Sigmoid colon (tissue), 7 donors: Measurements from ENCODE around the gene SNX19. TPM values are rescaled to one million over a fixed set of nuclear protein-coding genes. Genes with fewer than 3 reads are reported as not detected.
A peak's percentile ranks its signal among the peaks of the same experiment; 100 is the strongest.

Experiments
- DNase-seq: peaks from one replicate; pipeline ENCODE4 v3.0.0-alpha.2; 2019
- H3K27ac ChIP-seq, 4 donors: fragments of 200-600 bp; sonication (generic); one replicate each; pipeline ENCODE4 v1.5.1; 2016 to 2019; ENCODE audit warnings: mild to moderate bottlenecking in 1 of 4
- H3K27me3 ChIP-seq, 3 donors: fragments of 200-600 bp; sonication (generic); one replicate each; pipeline ENCODE4 v1.5.1; 2019; ENCODE audit warnings: mild to moderate bottlenecking in 1 of 3
- H3K36me3 ChIP-seq, 4 donors: fragments of 200-600 bp; sonication (generic); one replicate each; pipeline ENCODE4 v1.5.1; 2016 to 2019
- H3K4me1 ChIP-seq, 4 donors: fragments of 200-600 bp; sonication (generic); one replicate each; pipeline ENCODE4 v1.5.1; 2017 to 2019
- H3K4me3 ChIP-seq, 4 donors: fragments of 200-600 bp; sonication (generic); one replicate each; pipeline ENCODE4 v1.5.1; 2017 to 2019; ENCODE audit warnings: mild to moderate bottlenecking in 2 of 4, moderate library complexity in 1 of 4
- H3K9me3 ChIP-seq, 4 donors: fragments of 200-600 bp in 3 of 4; sonication (generic) in 3 of 4; one replicate each; pipeline versions ENCODE4 v1.5.1 to v1.6.1; 2013 to 2019
- EP300 ChIP-seq, 4 donors: sonication (generic); formaldehyde crosslinking; IDR thresholded peaks; one replicate each; pipeline ENCODE4 v1.6.1; 2017; ENCODE audit warnings: antibody characterized with exemption in 4 of 4
- POLR2A ChIP-seq, 2 donors: fragments of 450-650 bp; IDR thresholded peaks; one replicate each; pipeline ENCODE4 v1.6.1; 2016; ENCODE audit warnings: antibody characterized with exemption in 2 of 2, mild to moderate bottlenecking in 2 of 2, moderate library complexity in 2 of 2
- POLR2AphosphoS5 ChIP-seq, 4 donors: sonication (generic); formaldehyde crosslinking; IDR thresholded peaks; one replicate each; pipeline ENCODE4 v1.6.1; 2017; ENCODE audit warnings: antibody characterized with exemption in 4 of 4
- WGBS, 2 donors: extraction: QIAGEN DNeasy Blood & Tissue Kit; methylation state at CpG; one replicate each; pipeline ENCODE4 v1.1.7; 2013; 5-methylcytosine and 5-hydroxymethylcytosine counted together
- intact Hi-C: fragments of 100-400 bp; cut with DNase I; formaldehyde crosslinking; loops from one replicate; pipeline ENCODE4 v1.15.1; 2023
- polyA plus RNA-seq, 3 donors: library from polyadenylated mRNA; stranded (reverse); fragments of 200-250 nt; gene quantifications; one replicate each; pipeline ENCODE4 v1.2.3, GENCODE V29; 2013
- total RNA-seq, 4 donors: library from RNA; depleted of rRNA; stranded (reverse); fragments of >200 nt; gene quantifications; one replicate each; pipeline ENCODE4 v1.1.0, GENCODE V29; 2016
- TF ChIP-seq, protein P1 (sequence below), 4 experiments: fragments of 450-650 bp in 3 of 4; fragments of 200-600 bp in 1 of 4; IDR thresholded peaks; one replicate each; pipeline ENCODE4 v1.5.1; 2016 to 2019; ENCODE audit warnings: antibody characterized with exemption in 4 of 4, mild to moderate bottlenecking in 3 of 4, moderate library complexity in 2 of 4
- donor health status: healthy with polysubstance abuse.
- donor health status: Bipolar disorder and iron deficiency.
- donor health status: healthy.

Gene SNX19
- total and polyA plus RNA-seq, 7 donors = 14.1 to 124 (median 72.1) TPM

DNA sequence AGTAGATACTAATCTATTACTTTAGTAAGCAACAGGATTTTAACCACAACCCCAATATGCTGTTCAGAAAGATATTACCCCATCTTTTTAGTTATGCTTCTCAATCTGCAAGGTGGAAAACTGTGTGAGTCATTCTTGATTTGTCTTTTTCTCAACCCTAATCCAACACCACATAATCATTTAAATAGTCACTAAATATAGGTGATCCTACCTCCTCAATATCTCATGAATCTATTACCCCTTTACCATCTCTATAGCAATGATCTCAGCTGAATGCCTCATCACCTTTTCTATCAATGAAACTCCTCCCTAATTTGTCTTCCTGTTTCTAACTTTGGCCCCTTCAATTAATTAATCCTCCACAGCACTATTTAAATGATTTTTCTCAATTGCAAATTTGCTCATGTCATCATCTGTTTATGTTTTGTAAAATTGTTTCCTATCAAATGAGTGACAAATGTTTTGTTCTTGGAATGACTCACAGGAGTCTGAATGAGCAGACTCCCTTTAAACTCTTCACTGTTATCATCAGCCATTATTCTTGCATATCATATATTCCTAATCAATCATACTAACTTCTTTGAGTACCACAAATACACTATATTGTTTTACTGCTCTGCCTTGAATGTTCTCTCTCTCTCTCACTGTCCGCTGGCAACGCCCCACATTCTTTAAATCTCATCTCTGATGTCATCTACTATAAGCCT is 26.1 kb downstream of the SNX19 start:
- DNase-seq = no peak
- 89 to 95% methylated on average over 2 of the region's 2 CpGs for WGBS, 2 donors
- peaks cover 0 to 55% (median 12%) of the 10 kb centered on the region in 4 donors for H3K36me3 ChIP-seq
- H3K9me3 ChIP-seq = no peaks in the 10 kb centered on the region
- intact Hi-C loops = loop anchor here (10.0 kb wide), 4 partner anchors 215 to 885 kb away; partner anchors contain the start of genes PRDM10 and ZBTB44
- no peak overlapping the region for H3K4me3 ChIP-seq
- peaks cover 0 to 57% (median 33%) of the 10 kb centered on the region in 4 donors for H3K4me1 ChIP-seq
- no peaks in the 10 kb centered on the region for H3K27me3 ChIP-seq
- H3K27ac ChIP-seq = no peak overlapping the region
- TF ChIP-seq POLR2A (IDR thresholded peaks at IDR 0.05) (no peak), EP300 (IDR thresholded peaks at IDR 0.05) (no peak), POLR2AphosphoS5 (IDR thresholded peaks at IDR 0.05) (no peak)
- TF ChIP-seq, protein P1, sequence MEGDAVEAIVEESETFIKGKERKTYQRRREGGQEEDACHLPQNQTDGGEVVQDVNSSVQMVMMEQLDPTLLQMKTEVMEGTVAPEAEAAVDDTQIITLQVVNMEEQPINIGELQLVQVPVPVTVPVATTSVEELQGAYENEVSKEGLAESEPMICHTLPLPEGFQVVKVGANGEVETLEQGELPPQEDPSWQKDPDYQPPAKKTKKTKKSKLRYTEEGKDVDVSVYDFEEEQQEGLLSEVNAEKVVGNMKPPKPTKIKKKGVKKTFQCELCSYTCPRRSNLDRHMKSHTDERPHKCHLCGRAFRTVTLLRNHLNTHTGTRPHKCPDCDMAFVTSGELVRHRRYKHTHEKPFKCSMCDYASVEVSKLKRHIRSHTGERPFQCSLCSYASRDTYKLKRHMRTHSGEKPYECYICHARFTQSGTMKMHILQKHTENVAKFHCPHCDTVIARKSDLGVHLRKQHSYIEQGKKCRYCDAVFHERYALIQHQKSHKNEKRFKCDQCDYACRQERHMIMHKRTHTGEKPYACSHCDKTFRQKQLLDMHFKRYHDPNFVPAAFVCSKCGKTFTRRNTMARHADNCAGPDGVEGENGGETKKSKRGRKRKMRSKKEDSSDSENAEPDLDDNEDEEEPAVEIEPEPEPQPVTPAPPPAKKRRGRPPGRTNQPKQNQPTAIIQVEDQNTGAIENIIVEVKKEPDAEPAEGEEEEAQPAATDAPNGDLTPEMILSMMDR (IDR thresholded peaks at IDR 0.05) = no peak

DNA sequence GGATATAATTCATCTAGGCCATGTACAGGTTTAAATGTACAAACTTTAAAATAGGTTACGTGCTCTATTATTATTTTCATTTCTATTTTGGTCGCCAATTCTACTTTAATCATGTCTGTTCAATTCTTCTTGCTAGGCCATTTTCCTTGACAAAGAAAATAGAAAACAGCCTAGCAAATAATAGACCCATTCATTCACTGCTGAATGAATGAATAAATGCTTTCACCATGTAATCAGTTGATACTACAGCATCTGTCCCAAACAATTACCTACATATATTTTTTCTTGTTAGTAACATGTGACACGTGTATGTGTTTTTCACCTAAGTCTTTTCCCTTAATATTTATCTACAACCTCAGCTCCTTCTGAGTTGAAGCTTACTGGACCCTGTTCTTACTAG is 27.5 kb downstream of the SNX19 start:
- TF ChIP-seq, protein P1 (IDR thresholded peaks at IDR 0.05) = no peak
- TF ChIP-seq POLR2AphosphoS5 (IDR thresholded peaks at IDR 0.05) (no peak), POLR2A (IDR thresholded peaks at IDR 0.05) (no peak), EP300 (IDR thresholded peaks at IDR 0.05) (no peak)
- peaks cover 0 to 44% (median 7%) of the 10 kb centered on the region in 4 donors for H3K36me3 ChIP-seq
- no peak for DNase-seq
- no peak overlapping the region for H3K27ac ChIP-seq
- H3K4me3 ChIP-seq = no peak overlapping the region
- no peaks in the 10 kb centered on the region for H3K9me3 ChIP-seq
- H3K27me3 ChIP-seq = no peaks in the 10 kb centered on the region
- intact Hi-C loops = no loop called here
- H3K4me1 ChIP-seq = peaks cover 0 to 47% (median 23%) of the 10 kb centered on the region in 4 donors
- 89 to 92% methylated on average over 3 of the region's 3 CpGs for WGBS, 2 donors

DNA sequence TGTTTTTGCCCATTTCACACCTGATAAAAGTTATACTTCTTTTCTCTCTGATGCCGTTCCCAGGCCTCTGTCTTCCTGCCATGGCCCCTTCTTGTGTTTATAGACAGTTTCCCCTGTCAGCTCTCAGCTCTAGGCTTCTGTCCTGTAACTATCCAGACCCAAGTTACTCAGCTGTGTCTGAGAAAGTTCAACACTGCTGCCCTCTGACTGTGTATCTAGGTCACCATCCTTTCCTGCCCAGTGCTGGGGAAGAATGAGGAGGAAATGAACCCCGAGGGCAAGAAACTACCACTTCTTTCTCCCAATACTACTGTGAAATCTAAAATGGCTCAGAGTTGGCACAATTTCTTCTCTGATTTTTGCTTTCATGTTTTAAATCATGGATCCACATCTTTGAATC is 29.6 kb downstream of the SNX19 start:
- Histone ChIP-seq H3K4me3 (no peak overlapping the region), H3K36me3 (peaks cover 0 to 46% (median 2%) of the 10 kb centered on the region in 4 donors), H3K27ac (peak overlapping the region in 2 of 4 donors; percentile 23 to 62), H3K27me3 (no peaks in the 10 kb centered on the region), H3K9me3 (no peaks in the 10 kb centered on the region), H3K4me1 (peaks cover 0 to 51% (median 29%) of the 10 kb centered on the region in 4 donors)
- DNase-seq = no peak
- WGBS, 2 donors = 78 to 93% methylated on average over 2 of the region's 2 CpGs
- intact Hi-C loops = no loop called here
- no peak for TF ChIP-seq POLR2AphosphoS5 (IDR thresholded peaks at IDR 0.05)
- no peak for TF ChIP-seq EP300 (IDR thresholded peaks at IDR 0.05)
- TF ChIP-seq POLR2A (IDR thresholded peaks at IDR 0.05) = no peak
- TF ChIP-seq, protein P1 (IDR thresholded peaks at IDR 0.05) = no peak

DNA sequence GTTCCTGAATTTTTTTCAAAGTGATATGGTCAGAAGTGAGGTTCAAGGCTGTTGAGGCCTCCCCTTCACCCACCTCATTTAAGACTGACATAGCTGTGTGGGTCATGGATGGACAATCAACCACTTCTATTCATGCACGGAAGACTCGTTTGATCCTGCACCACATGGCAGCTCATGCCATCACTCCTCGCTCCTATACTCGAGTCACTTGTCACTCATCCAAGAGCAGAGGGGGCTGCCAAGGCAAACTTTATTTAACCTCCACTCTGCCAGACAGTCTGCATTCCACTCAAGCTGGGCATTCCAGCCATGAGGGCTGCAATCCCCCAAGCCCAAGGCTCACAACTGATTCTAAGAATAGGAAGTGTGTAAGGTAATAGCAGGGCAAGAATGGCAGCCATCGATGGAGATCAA is 34.1 kb downstream of the SNX19 start:
- Histone ChIP-seq H3K36me3 (peaks cover 33 to 76% (median 38%) of the 10 kb centered on the region in 4 donors), H3K4me3 (no peak overlapping the region), H3K27ac (peak overlapping the region in 2 of 4 donors; percentile 72), H3K27me3 (no peaks in the 10 kb centered on the region), H3K9me3 (no peaks in the 10 kb centered on the region), H3K4me1 (peaks cover 0 to 40% (median 28%) of the 10 kb centered on the region in 4 donors)
- TF ChIP-seq POLR2A (IDR thresholded peaks at IDR 0.05) (no peak), EP300 (IDR thresholded peaks at IDR 0.05) (no peak), POLR2AphosphoS5 (IDR thresholded peaks at IDR 0.05) (no peak)
- TF ChIP-seq, protein P1 (IDR thresholded peaks at IDR 0.05) = no peak
- 72 to 87% methylated on average over 5 of the region's 5 CpGs for WGBS, 2 donors
- intact Hi-C loops = no loop called here
- no peak for DNase-seq
